Psoas muscle (tissue), 8 donors: ENCODE measurements around the gene IL20. TPM values are rescaled to one million over a fixed set of nuclear protein-coding genes. Genes with fewer than 3 reads are reported as not detected.

ENCODE experiments used
- ATAC-seq, 4 donors: fragments of 200-7000 bp; cut with Tn5 transposase; one replicate each; pipeline ENCODE4 v1.9.1; 2020; ENCODE audit warnings: moderate library complexity in 3 of 4, mild to moderate bottlenecking in 2 of 4
- DNase-seq, 2 donors: peaks; one replicate each; pipeline ENCODE4 v3.0.0-alpha.2; 2020
- H3K27ac ChIP-seq: fragments of 200-600 bp; one replicate; pipeline ENCODE4 v1.8.0; 2022
- H3K27me3 ChIP-seq, 3 donors: fragments of 200-600 bp in 1 of 3; one replicate each; pipeline versions ENCODE4 v1.6.1 to v1.8.0; 2013 to 2022; ENCODE audit warnings: low read length in 2 of 3, mild to moderate bottlenecking in 2 of 3, moderate library complexity in 1 of 3; ENCODE audit not compliant: insufficient read depth in 3 of 3
- H3K36me3 ChIP-seq, 2 donors: fragments of 200-600 bp in 1 of 2; one replicate each; pipeline versions ENCODE4 v1.6.1 to v1.8.0; 2013 to 2022; ENCODE audit warnings: low read depth in 1 of 2, mild to moderate bottlenecking in 1 of 2, moderate library complexity in 1 of 2; ENCODE audit not compliant: insufficient read depth in 1 of 2
- H3K4me1 ChIP-seq: fragments of 200-600 bp; one replicate; pipeline ENCODE4 v1.8.0; 2022
- H3K4me3 ChIP-seq: fragments of 200-600 bp; one replicate; pipeline ENCODE4 v1.8.0; 2022; ENCODE audit warnings: mild to moderate bottlenecking
- H3K9me3 ChIP-seq: fragments of 200-600 bp; one replicate; pipeline ENCODE4 v1.8.0; 2022
- WGBS, 3 donors: extraction: QIAGEN DNeasy Blood & Tissue Kit; methylation state at CpG; one replicate each; pipeline versions ENCODE4 v1.1.6 to v1.1.7; 2013; 5-methylcytosine and 5-hydroxymethylcytosine counted together
- intact Hi-C, 2 donors: fragments of 100-400 bp; cut with DNase I; formaldehyde crosslinking; loops; one replicate each; pipeline versions ENCODE4 v1.11.0 to v1.14.2; 2022
- polyA plus RNA-seq, 3 donors: library from polyadenylated mRNA; stranded (reverse); fragments of 200-250 nt; gene quantifications; one replicate each; pipeline ENCODE4 v1.2.3, GENCODE V29; 2013
- total RNA-seq, 4 donors: library from RNA; stranded (reverse); fragmentation: NEBNext Ultra II Directional in 2 of 4; extraction: Animal tissue kit (Norgen Biotek cat#: 25700) in 2 of 4; gene quantifications; one replicate each; pipeline versions ENCODE4 v1.2.1 to v1.2.4, GENCODE V29; 2021 to 2023
- TF ChIP-seq, protein P1 (sequence below): fragments of 200-600 bp; IDR thresholded peaks from one replicate; pipeline ENCODE4 v1.8.0; 2022; ENCODE audit warnings: antibody characterized with exemption
- donor health status: healthy with polysubstance abuse.
- donor health status: DM: no; HTN: no; CAD: no; lungs with moderate emphysema.
- donor health status: Bipolar disorder and iron deficiency.
- donor health status: healthy.
- donor health status: DM: yes; HTN: yes; CAD: no.
- donor health status: DM: no; HTN: no; CAD: no.
- donor health status: DM: no; HTN: no; CAD: no.
- donor health status: DM: yes; HTN: yes; CAD: no.

IL20 gene
- total and polyA plus RNA-seq, 7 donors, result 1.2 TPM; not detected in 6

DNA sequence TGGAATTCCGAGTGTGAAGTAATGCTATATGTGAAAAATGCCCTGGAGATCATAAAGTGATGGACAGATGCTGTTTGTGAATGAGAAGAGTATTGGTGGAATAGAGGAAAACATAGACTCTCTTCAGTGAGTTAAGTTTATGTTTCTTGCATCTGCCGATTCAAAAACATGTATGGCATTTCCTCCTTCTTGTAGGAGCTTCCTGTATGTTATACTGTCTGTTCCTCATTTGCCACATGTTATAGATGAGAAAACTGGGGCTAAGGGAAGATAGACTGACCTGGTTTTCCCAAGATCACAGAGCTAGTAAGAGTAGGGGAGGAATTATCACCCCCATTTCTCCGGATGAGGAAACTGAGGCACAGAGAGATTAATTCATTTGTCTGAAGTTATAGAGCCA lies 41.1 kb upstream of the IL20 start:
- ATAC-seq (no peak), DNase-seq (no peak)
- Histone ChIP-seq H3K4me1 (no peaks in the 10 kb centered on the region), H3K36me3 (no peaks in the 10 kb centered on the region), H3K4me3 (no peak overlapping the region), H3K27me3 (no peaks in the 10 kb centered on the region), H3K9me3 (no peaks in the 10 kb centered on the region), H3K27ac (no peak overlapping the region)
- WGBS, 3 donors, result 56 to 69% (median 62%) methylated on average over 3 of the region's 3 CpGs
- intact Hi-C loops, result no loop called here
- TF ChIP-seq, protein P1, sequence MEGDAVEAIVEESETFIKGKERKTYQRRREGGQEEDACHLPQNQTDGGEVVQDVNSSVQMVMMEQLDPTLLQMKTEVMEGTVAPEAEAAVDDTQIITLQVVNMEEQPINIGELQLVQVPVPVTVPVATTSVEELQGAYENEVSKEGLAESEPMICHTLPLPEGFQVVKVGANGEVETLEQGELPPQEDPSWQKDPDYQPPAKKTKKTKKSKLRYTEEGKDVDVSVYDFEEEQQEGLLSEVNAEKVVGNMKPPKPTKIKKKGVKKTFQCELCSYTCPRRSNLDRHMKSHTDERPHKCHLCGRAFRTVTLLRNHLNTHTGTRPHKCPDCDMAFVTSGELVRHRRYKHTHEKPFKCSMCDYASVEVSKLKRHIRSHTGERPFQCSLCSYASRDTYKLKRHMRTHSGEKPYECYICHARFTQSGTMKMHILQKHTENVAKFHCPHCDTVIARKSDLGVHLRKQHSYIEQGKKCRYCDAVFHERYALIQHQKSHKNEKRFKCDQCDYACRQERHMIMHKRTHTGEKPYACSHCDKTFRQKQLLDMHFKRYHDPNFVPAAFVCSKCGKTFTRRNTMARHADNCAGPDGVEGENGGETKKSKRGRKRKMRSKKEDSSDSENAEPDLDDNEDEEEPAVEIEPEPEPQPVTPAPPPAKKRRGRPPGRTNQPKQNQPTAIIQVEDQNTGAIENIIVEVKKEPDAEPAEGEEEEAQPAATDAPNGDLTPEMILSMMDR, result no peak

DNA sequence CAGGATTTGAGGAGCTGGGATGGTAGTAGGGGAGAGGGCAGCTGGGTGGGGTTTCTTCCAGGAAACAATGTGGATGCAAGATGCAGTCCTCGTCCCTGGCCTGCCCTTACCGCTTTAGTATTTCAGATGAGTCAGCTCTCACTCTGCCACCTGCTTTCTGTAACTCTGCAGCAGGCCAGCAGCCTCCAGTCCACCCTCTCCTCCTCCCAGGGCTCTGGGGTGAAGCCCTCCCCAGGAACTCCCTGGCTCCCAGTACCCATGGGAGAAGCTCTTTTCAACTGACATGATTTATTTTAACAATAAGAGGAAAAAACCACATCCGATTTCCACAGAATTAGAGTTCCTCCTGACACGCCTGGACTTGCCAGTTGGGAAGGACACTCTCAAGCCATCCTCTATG lies 39.0 kb upstream of the IL20 start:
- H3K36me3 ChIP-seq, result no peaks in the 10 kb centered on the region
- H3K9me3 ChIP-seq, result no peaks in the 10 kb centered on the region
- intact Hi-C loops, result no loop called here
- no peaks in the 10 kb centered on the region for H3K27me3 ChIP-seq
- DNase-seq, result no peak
- H3K27ac ChIP-seq, result no peak overlapping the region
- no peak for ATAC-seq
- 38 to 41% (median 40%) methylated on average over 4 of the region's 4 CpGs for WGBS, 3 donors
- TF ChIP-seq, protein P1, result no peak
- no peaks in the 10 kb centered on the region for H3K4me1 ChIP-seq
- H3K4me3 ChIP-seq, result no peak overlapping the region

DNA sequence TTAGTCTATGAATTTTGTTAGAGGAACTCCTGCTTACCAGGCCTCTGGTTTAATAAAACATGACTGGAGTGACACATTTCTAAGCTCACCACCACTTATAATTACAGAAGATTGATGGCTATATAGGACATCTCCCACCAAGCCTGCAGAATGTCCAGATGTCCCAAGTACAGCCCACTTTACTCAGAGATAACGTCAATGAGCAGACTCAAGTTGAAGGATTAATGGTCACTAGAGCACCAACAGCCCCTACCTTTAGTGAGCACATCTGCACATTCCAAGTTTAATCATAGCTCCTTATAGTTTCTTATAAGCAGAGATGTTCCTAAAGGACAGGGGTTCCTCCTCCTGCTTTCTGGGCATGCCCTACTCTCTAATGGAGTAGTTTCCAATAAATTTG lies 37.4 kb upstream of the IL20 start:
- Histone ChIP-seq H3K27me3 (no peaks in the 10 kb centered on the region), H3K27ac (no peak overlapping the region), H3K36me3 (no peaks in the 10 kb centered on the region), H3K4me1 (no peaks in the 10 kb centered on the region), H3K4me3 (no peak overlapping the region), H3K9me3 (no peaks in the 10 kb centered on the region)
- no peak for ATAC-seq
- DNase-seq, result no peak
- intact Hi-C loops, result no loop called here
- TF ChIP-seq, protein P1, result no peak
- 81 to 85% (median 83%) methylated on average over 1 of the region's 1 CpG for WGBS, 3 donors

DNA sequence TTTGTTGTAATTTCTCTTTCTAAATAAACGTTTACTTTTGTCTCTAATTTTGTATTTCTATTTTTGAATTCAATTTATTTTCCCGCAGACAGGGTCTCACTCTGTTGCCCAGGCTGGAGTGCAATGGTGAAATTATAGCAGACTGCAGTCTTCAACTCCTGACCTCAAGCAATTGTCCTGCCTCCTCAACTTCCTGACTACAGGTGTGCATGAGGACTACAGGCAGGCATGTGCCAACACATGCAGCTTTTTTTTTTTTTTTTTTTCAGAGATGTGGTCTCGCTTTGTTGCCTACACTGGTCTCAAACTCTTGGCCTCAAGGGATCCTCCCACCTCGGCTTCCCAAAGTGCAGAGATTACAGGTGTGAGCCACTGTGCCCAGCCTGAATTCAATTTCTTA lies 36.7 kb upstream of the IL20 start:
- ATAC-seq (no peak), DNase-seq (no peak)
- 79 to 85% (median 85%) methylated on average over 4 of the region's 4 CpGs for WGBS, 3 donors
- TF ChIP-seq, protein P1, result no peak
- H3K4me1 ChIP-seq, result no peaks in the 10 kb centered on the region
- H3K9me3 ChIP-seq, result no peaks in the 10 kb centered on the region
- no peaks in the 10 kb centered on the region for H3K27me3 ChIP-seq
- intact Hi-C loops, result no loop called here
- H3K4me3 ChIP-seq, result no peak overlapping the region
- H3K27ac ChIP-seq, result no peak overlapping the region
- H3K36me3 ChIP-seq, result no peaks in the 10 kb centered on the region

DNA sequence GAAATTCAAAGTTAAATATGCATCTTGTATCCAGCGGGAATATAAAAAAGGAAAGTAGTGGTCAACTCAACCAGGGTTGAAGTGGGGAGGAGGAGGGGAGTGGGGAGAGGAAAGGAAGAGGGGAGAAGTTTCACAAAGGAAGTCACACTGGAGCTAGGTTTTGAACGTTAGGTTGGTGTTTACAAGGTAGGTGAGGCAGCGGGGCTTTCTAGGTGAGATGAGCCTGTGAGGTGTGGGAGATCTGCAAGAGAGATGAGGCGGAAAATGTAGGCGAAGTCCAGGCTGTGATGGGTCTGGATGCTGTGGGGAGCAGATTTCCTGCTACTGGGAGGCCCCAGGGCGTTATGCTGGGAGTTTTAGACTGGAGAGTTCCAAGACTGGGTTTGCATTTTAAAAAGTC lies 36.1 kb upstream of the IL20 start:
- TF ChIP-seq, protein P1, result no peak
- H3K4me1 ChIP-seq, result no peaks in the 10 kb centered on the region
- H3K27ac ChIP-seq, result no peak overlapping the region
- ATAC-seq (no peak), DNase-seq (no peak)
- H3K9me3 ChIP-seq, result no peaks in the 10 kb centered on the region
- H3K4me3 ChIP-seq, result no peak overlapping the region
- H3K36me3 ChIP-seq, result no peaks in the 10 kb centered on the region
- intact Hi-C loops, result no loop called here
- WGBS, 3 donors, result 76 to 83% (median 76%) methylated on average over 6 of the region's 6 CpGs
- no peaks in the 10 kb centered on the region for H3K27me3 ChIP-seq
